Upper lobe of left lung (tissue), 6 donors: ENCODE data around the gene NSD1. TPM values are rescaled to one million over a fixed set of nuclear protein-coding genes. Genes with fewer than 3 reads are reported as not detected.

Experiments
- total RNA-seq, 6 donors: library from RNA; depleted of rRNA in 4 of 6; stranded (reverse); fragments of >200 nt in 4 of 6; gene quantifications; one replicate each; pipeline versions ENCODE4 v1.1.0 to v1.2.1, GENCODE V29; 2016 to 2021
- donor health status: DM: no; HTN: no; CAD: no; lungs with moderate emphysema.
- donor health status: DM: no; HTN: yes; CAD: no; lungs with severe emphysema.

NSD1 gene
- total RNA-seq, 6 donors from 2014 or later: 33.0 to 69.1 (median 55.7) TPM

Other genes starting within 250 kb of the NSD1 start
- 100 to 1,000 TPM in 1 of 6 donors, 10 to 100 TPM in 5; 16.0 to 106 (median 66.4) TPM for gene HK3, start 234.4 kb upstream of the NSD1 start, total RNA-seq
- gene UIMC1, start 127.0 kb upstream of the NSD1 start, total RNA-seq: 10 to 100 TPM; 26.7 to 87.0 (median 37.9) TPM
- gene ZNF346, start 111.1 kb upstream of the NSD1 start, total RNA-seq: 10 to 100 TPM in 4 of 6 donors, 1 to 10 TPM in 2; 9.3 to 31.4 (median 16.8) TPM
- 100 to 1,000 TPM in 3 of 6 donors, 10 to 100 TPM in 3; 14.8 to 175 (median 87.1) TPM for gene FGFR4, start 46.9 kb upstream of the NSD1 start, total RNA-seq
- gene RAB24, start 169.9 kb downstream of the NSD1 start, total RNA-seq: 10 to 100 TPM; 26.8 to 92.2 (median 50.3) TPM
- gene PRELID1, start 170.0 kb downstream of the NSD1 start, total RNA-seq: 100 to 1,000 TPM in 2 of 6 donors, 10 to 100 TPM in 4; 45.1 to 132 (median 86.8) TPM
- 10 to 100 TPM in 4 of 6 donors, 1 to 10 TPM in 2; 8.8 to 29.5 (median 13.6) TPM for gene MXD3, start 178.1 kb downstream of the NSD1 start, total RNA-seq
- 100 to 1,000 TPM; 134 to 263 (median 177) TPM for gene LMAN2, start 217.9 kb downstream of the NSD1 start, total RNA-seq
- gene RGS14, start 224.2 kb downstream of the NSD1 start, total RNA-seq: 10 to 100 TPM; 11.9 to 39.1 (median 26.6) TPM